Small intestine (tissue), 16 donors: ENCODE data around the gene SLX1A. TPM values are rescaled to one million over a fixed set of nuclear protein-coding genes. Genes with fewer than 3 reads are reported as not detected.
A peak's percentile ranks its signal among the peaks of the same experiment; 100 is the strongest.
"Not testable (repeated sequence)": the region's sequence is repeated elsewhere in the genome, so short reads cannot be mapped to it uniquely, and the experiment has no call there.

Source experiments
- DNase-seq, 2 donors: peaks; one replicate each; pipeline versions ENCODE4 v3.0.0 to v3.0.0-alpha.2; 2013
- FAIRE-seq: peaks from 2 replicates; lab custom pipeline; 2012; peaks lifted over from hg19 to GRCh38; lab: Jason Lieb, UNC
- H3K27ac ChIP-seq, 3 donors: one replicate each; pipeline ENCODE4 v1.5.1; 2013; ENCODE audit warnings: low read length in 2 of 3, mild to moderate bottlenecking in 2 of 3, control low read depth in 1 of 3, inconsistent platforms in 1 of 3, low read depth in 1 of 3, moderate library complexity in 1 of 3
- H3K27me3 ChIP-seq, 3 donors: one replicate each; pipeline ENCODE4 v1.6.1; 2013; ENCODE audit warnings: low read length in 3 of 3, inconsistent platforms in 1 of 3; ENCODE audit not compliant: control insufficient read depth in 3 of 3, insufficient read depth in 3 of 3
- H3K36me3 ChIP-seq, 3 donors: one replicate each; pipeline ENCODE4 v1.6.1; 2013; ENCODE audit warnings: low read length in 3 of 3, inconsistent platforms in 1 of 3, low read depth in 1 of 3, mild to moderate bottlenecking in 1 of 3, moderate library complexity in 1 of 3; ENCODE audit not compliant: control insufficient read depth in 3 of 3, insufficient read depth in 2 of 3
- H3K4me1 ChIP-seq, 3 donors: one replicate each; pipeline ENCODE4 v1.6.1; 2013; ENCODE audit warnings: low read length in 2 of 3, inconsistent platforms in 1 of 3, low read depth in 1 of 3, mild to moderate bottlenecking in 1 of 3, moderate library complexity in 1 of 3; ENCODE audit not compliant: control insufficient read depth in 3 of 3, insufficient read depth in 2 of 3
- H3K4me3 ChIP-seq, 3 donors: one replicate each; pipeline ENCODE4 v1.5.1; 2013; ENCODE audit warnings: low read length in 3 of 3, control low read depth in 1 of 3, inconsistent platforms in 1 of 3, low read depth in 1 of 3, mild to moderate bottlenecking in 1 of 3, moderate library complexity in 1 of 3
- H3K9me3 ChIP-seq, 2 donors: one replicate each; pipeline ENCODE4 v1.6.1; 2013; ENCODE audit warnings: low read depth in 1 of 2, low read length in 1 of 2; ENCODE audit not compliant: control insufficient read depth in 2 of 2, insufficient read depth in 1 of 2
- WGBS, 3 donors: extraction: QIAGEN DNeasy Blood & Tissue Kit; methylation state at CpG; one replicate each; pipeline ENCODE4 v1.1.7; 2013; 5-methylcytosine and 5-hydroxymethylcytosine counted together
- long read RNA-seq, 10 donors: transcript quantifications; one replicate each; lab custom pipeline, GENCODE V29; 2026
- polyA plus RNA-seq, 4 donors: library from polyadenylated mRNA; stranded (reverse) in 3 of 4; unstranded in 1 of 4; fragments of 200-250 nt in 3 of 4; fragments of 120-200 nt in 1 of 4; gene quantifications; one replicate each; pipeline versions ENCODE4 v1.2.1 to v1.2.3, GENCODE V29; 2013
- donor health status: healthy with polysubstance abuse.
- donor health status: control.
- donor health status: control.
- donor health status: Bipolar disorder and iron deficiency.
- donor health status: healthy.

Gene SLX1A
- 100 to 1,000 TPM in 2 of 4 donors, 10 to 100 TPM in 2; 77.2 to 318 (median 185) TPM for polyA plus RNA-seq
- long read RNA-seq, donor 1 = 0 reads
- long read RNA-seq, donor 2, transcript SLX1A-201 (6 exons, 1,091 nt) = major isoform, 11 of 20 reads
- long read RNA-seq, donor 2, partial matches to known transcripts = 5 of 20 reads
- long read RNA-seq, donor 2, other reads (novel, unspliced or antisense) = 0 of 20 reads
- long read RNA-seq, donor 3, transcript SLX1A-206 (5 exons, 1,558 nt) = minor isoform, 5 of 24 reads
- long read RNA-seq, donor 3, transcript SLX1A-201 (6 exons, 1,091 nt) = major isoform, 8 of 24 reads
- long read RNA-seq, donor 3, partial matches to known transcripts = 8 of 24 reads
- long read RNA-seq, donor 3, other reads (novel, unspliced or antisense) = 0 of 24 reads
- long read RNA-seq, donor 4 = 0 reads
- long read RNA-seq, donor 5, transcript SLX1A-201 (6 exons, 1,091 nt) = major isoform, 6 of 9 reads
- long read RNA-seq, donor 5, partial matches to known transcripts = 0 of 9 reads
- long read RNA-seq, donor 5, other reads (novel, unspliced or antisense) = 0 of 9 reads
- long read RNA-seq, donor 6, transcript SLX1A-201 (6 exons, 1,091 nt) = major isoform, 19 of 29 reads
- long read RNA-seq, donor 6, partial matches to known transcripts = 6 of 29 reads
- long read RNA-seq, donor 6, other reads (novel, unspliced or antisense) = 0 of 29 reads
- long read RNA-seq, donor 7, transcript SLX1A-201 (6 exons, 1,091 nt) = major isoform, 7 of 8 reads
- long read RNA-seq, donor 7, partial matches to known transcripts = 0 of 8 reads
- long read RNA-seq, donor 7, other reads (novel, unspliced or antisense) = 0 of 8 reads
- long read RNA-seq, donor 8, partial matches to known transcripts = 0 of 1 reads
- long read RNA-seq, donor 8, other reads (novel, unspliced or antisense) = 0 of 1 reads
- long read RNA-seq, donor 9, partial matches to known transcripts = 0 of 8 reads
- long read RNA-seq, donor 9, other reads (novel, unspliced or antisense) = 0 of 8 reads
- long read RNA-seq, donor 10, transcript SLX1A-201 (6 exons, 1,091 nt) = major isoform, 11 of 12 reads
- long read RNA-seq, donor 10, partial matches to known transcripts = 0 of 12 reads
- long read RNA-seq, donor 10, other reads (novel, unspliced or antisense) = 0 of 12 reads

- peak within 1 kb of the TSS in 2 of 3 donors; percentile 41 to 48 for H3K4me3 ChIP-seq
- FAIRE-seq, H3K9me3 ChIP-seq, H3K36me3 ChIP-seq, H3K27me3 ChIP-seq, H3K4me1 ChIP-seq, DNase-seq: not testable (repeated sequence)
- no CpG with 5 or more reads among the region's 34 CpGs for WGBS, 3 donors
- peak within 1 kb of the TSS; percentile 65 to 82 (median 81) for H3K27ac ChIP-seq
Observed at GRCh38 chr16:30193615-30194014, at the start of gene SLX1A, which contains the start of gene BOLA2B. SLX1A (plus strand) TSS chr16:30193875; CDS start chr16:30194085, 210 bp downstream. BOLA2B (minus strand) TSS chr16:30193666; CDS start chr16:30193595, 71 bp downstream.

- H3K36me3 ChIP-seq = no peaks in the 10 kb centered on the region
- FAIRE-seq = no peak
- H3K27ac ChIP-seq = no peak overlapping the region
- H3K9me3 ChIP-seq = peaks cover 0 to 3% of the 10 kb centered on the region in 2 donors
- no peak overlapping the region for H3K4me3 ChIP-seq
- no peaks in the 10 kb centered on the region for H3K27me3 ChIP-seq
- no peak for DNase-seq
- peaks cover 0 to 7% (median 3%) of the 10 kb centered on the region in 3 donors for H3K4me1 ChIP-seq
Observed at GRCh38 chr16:30144017-30144416, 49.7 kb upstream of the SLX1A start.

- FAIRE-seq = peak; percentile 72
Observed at GRCh38 chr16:30144917-30145316, 48.8 kb upstream of the SLX1A start.

GRCh38 chr16:30145657-30146056, 48.0 kb upstream of the SLX1A start:
- no peak for FAIRE-seq
- no peaks in the 10 kb centered on the region for H3K4me1 ChIP-seq
- H3K36me3 ChIP-seq = no peaks in the 10 kb centered on the region
- WGBS, 3 donors = 32 to 53% (median 48%) methylated on average over 1 of the region's 1 CpG
- H3K27me3 ChIP-seq = no peaks in the 10 kb centered on the region
- no peak for DNase-seq
- H3K4me3 ChIP-seq = no peak overlapping the region
- H3K9me3 ChIP-seq = peaks cover 0 to 9% of the 10 kb centered on the region in 2 donors
- no peak overlapping the region for H3K27ac ChIP-seq

More at GRCh38 chr16:30144917-30145316, 48.8 kb upstream of the SLX1A start:
- DNase-seq = no peak
- H3K27ac ChIP-seq = no peak overlapping the region
- H3K36me3 ChIP-seq = no peaks in the 10 kb centered on the region
- no peak overlapping the region for H3K4me3 ChIP-seq
- 38 to 97% (median 67%) methylated on average over 1 of the region's 1 CpG for WGBS, 3 donors
- no peaks in the 10 kb centered on the region for H3K27me3 ChIP-seq
- peaks cover 0 to 8% of the 10 kb centered on the region in 2 donors for H3K9me3 ChIP-seq
- peaks cover 0 to 2% (median 0%) of the 10 kb centered on the region in 3 donors for H3K4me1 ChIP-seq

- H3K4me1 ChIP-seq = no peaks in the 10 kb centered on the region
- DNase-seq (no peak), FAIRE-seq (no peak)
- no peaks in the 10 kb centered on the region for H3K27me3 ChIP-seq
- no peaks in the 10 kb centered on the region for H3K36me3 ChIP-seq
- WGBS, 3 donors = 81 to 88% (median 87%) methylated on average over 3 of the region's 3 CpGs
- H3K4me3 ChIP-seq = no peak overlapping the region
- H3K27ac ChIP-seq = no peak overlapping the region
- H3K9me3 ChIP-seq = peaks cover 0 to 9% of the 10 kb centered on the region in 2 donors
Observed at GRCh38 chr16:30147843-30148510, 45.7 kb upstream of the SLX1A start.

GRCh38 chr16:30149250-30149930, 44.3 kb upstream of the SLX1A start:
- FAIRE-seq (no peak), DNase-seq (no peak)
- Histone ChIP-seq H3K27ac (no peak overlapping the region), H3K9me3 (peaks cover 0 to 9% of the 10 kb centered on the region in 2 donors), H3K4me1 (no peaks in the 10 kb centered on the region), H3K27me3 (no peaks in the 10 kb centered on the region), H3K4me3 (no peak overlapping the region), H3K36me3 (no peaks in the 10 kb centered on the region)
- WGBS, 3 donors = 89 to 93% (median 92%) methylated on average over 5 of the region's 5 CpGs

GRCh38 chr16:30151091-30151490, 42.6 kb upstream of the SLX1A start:
- Histone ChIP-seq H3K36me3 (no peaks in the 10 kb centered on the region), H3K4me1 (no peaks in the 10 kb centered on the region), H3K4me3 (no peak overlapping the region), H3K9me3 (peaks cover 0 to 9% of the 10 kb centered on the region in 2 donors), H3K27ac (no peak overlapping the region), H3K27me3 (no peaks in the 10 kb centered on the region)
- 84 to 95% (median 89%) methylated on average over 7 of the region's 7 CpGs for WGBS, 3 donors
- no peak for FAIRE-seq
- DNase-seq = no peak
